ENCODE measurements around the gene LRRC8E.

DNA sequence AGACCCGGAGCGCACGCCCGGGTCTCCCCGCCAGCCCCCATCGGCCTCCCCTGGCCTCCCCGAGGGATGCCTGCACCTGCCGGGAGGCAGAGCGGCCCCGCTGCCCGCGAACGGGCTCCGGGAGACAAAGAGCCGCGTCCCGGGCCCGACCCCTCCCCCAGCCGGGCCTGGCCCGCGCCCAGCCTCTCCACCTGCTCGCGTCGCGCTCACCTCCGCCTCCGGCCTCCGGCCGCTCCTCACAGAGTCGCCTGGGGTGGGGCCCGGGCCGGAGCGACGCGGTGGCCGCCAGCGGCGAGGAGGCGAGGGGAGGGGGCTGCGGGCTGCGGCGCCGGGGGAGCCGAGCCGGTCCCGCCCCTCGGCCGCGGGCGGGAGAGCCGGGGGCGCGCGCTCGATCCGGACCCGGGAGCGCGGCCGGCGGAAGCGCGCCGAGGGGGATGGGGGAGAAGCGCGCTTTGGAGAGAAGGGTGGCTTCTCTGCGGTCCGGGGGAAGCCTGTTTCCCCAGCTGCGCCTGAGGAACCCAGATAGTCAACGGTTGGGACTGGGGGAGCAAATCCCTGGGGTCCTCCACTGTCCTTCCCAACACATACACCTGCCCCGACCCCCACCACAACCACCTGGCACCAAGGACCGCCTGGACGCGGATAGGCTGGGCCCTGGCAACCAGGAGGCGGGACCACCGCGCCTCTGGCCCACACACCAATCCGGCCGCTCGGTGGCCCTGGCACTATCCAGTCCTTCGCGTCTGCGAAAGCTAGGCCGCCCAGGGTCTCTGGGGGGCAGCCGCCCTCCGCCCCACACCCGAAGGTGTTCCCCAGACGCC, 14.0 kb upstream of the LRRC8E start, which contains the start of gene PRR36:
- TF ChIP-seq, protein P1, sequence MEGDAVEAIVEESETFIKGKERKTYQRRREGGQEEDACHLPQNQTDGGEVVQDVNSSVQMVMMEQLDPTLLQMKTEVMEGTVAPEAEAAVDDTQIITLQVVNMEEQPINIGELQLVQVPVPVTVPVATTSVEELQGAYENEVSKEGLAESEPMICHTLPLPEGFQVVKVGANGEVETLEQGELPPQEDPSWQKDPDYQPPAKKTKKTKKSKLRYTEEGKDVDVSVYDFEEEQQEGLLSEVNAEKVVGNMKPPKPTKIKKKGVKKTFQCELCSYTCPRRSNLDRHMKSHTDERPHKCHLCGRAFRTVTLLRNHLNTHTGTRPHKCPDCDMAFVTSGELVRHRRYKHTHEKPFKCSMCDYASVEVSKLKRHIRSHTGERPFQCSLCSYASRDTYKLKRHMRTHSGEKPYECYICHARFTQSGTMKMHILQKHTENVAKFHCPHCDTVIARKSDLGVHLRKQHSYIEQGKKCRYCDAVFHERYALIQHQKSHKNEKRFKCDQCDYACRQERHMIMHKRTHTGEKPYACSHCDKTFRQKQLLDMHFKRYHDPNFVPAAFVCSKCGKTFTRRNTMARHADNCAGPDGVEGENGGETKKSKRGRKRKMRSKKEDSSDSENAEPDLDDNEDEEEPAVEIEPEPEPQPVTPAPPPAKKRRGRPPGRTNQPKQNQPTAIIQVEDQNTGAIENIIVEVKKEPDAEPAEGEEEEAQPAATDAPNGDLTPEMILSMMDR (IDR thresholded peaks at IDR 0.05), result no peak
- TF ChIP-seq OVOL2 (CRISPR knock-in tag; IDR thresholded peaks at IDR 0.05; ENCODE audit: borderline replicate concordance), result no peak
- TF ChIP-seq, protein P2, sequence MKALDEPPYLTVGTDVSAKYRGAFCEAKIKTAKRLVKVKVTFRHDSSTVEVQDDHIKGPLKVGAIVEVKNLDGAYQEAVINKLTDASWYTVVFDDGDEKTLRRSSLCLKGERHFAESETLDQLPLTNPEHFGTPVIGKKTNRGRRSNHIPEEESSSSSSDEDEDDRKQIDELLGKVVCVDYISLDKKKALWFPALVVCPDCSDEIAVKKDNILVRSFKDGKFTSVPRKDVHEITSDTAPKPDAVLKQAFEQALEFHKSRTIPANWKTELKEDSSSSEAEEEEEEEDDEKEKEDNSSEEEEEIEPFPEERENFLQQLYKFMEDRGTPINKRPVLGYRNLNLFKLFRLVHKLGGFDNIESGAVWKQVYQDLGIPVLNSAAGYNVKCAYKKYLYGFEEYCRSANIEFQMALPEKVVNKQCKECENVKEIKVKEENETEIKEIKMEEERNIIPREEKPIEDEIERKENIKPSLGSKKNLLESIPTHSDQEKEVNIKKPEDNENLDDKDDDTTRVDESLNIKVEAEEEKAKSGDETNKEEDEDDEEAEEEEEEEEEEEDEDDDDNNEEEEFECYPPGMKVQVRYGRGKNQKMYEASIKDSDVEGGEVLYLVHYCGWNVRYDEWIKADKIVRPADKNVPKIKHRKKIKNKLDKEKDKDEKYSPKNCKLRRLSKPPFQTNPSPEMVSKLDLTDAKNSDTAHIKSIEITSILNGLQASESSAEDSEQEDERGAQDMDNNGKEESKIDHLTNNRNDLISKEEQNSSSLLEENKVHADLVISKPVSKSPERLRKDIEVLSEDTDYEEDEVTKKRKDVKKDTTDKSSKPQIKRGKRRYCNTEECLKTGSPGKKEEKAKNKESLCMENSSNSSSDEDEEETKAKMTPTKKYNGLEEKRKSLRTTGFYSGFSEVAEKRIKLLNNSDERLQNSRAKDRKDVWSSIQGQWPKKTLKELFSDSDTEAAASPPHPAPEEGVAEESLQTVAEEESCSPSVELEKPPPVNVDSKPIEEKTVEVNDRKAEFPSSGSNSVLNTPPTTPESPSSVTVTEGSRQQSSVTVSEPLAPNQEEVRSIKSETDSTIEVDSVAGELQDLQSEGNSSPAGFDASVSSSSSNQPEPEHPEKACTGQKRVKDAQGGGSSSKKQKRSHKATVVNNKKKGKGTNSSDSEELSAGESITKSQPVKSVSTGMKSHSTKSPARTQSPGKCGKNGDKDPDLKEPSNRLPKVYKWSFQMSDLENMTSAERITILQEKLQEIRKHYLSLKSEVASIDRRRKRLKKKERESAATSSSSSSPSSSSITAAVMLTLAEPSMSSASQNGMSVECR (CRISPR knock-in tag; IDR thresholded peaks at IDR 0.05; ENCODE audit: borderline replicate concordance), result no peak
- TF ChIP-seq JAZF1 (CRISPR knock-in tag; IDR thresholded peaks at IDR 0.05), result no peak
- TF ChIP-seq, protein P3, sequence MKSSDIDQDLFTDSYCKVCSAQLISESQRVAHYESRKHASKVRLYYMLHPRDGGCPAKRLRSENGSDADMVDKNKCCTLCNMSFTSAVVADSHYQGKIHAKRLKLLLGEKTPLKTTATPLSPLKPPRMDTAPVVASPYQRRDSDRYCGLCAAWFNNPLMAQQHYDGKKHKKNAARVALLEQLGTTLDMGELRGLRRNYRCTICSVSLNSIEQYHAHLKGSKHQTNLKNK (CRISPR knock-in tag; IDR thresholded peaks at IDR 0.05), result no peak
- TF ChIP-seq ZNF423 (CRISPR knock-in tag; IDR thresholded peaks at IDR 0.05), result no peak
- TF ChIP-seq CBFB (CRISPR knock-in tag; IDR thresholded peaks at IDR 0.05; ENCODE audit: low read depth), result no peak

Measured in WTC11 (cell line).